HG02798 (cell line): ENCODE results near the gene SULT1E1.
"Not testable (repeated sequence)": the region's sequence is repeated elsewhere in the genome, so short reads cannot be mapped to it uniquely, and the experiment has no call there.

Experiments
- ATAC-seq: cut with Tn5 transposase; IDR thresholded peaks from one replicate; pipeline ENCODE4 v1.9.1; 2021; ENCODE audit warnings: mild to moderate bottlenecking; ENCODE audit not compliant: unreplicated experiment, poor library complexity

Gene SULT1E1

DNA sequence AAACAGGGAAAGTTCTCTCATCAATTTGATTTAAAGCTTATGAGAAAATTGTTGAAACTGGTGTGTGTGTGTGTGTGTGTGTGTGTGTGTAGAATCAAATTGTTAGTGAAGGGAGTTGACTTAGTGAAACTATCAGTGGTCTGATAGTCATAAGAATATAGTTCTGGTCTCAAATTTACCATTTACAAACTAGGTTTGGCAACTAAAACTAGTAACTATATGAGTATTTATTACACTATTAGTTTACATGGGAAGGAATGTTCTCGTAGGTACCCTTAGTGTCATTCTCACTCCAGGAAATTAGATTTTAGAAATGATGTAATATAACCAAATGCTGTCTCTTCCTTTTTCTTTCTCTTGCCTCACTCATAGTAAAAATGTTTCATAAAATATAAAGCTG is 11.9 kb downstream of the SULT1E1 start:
- ATAC-seq, result no peak

DNA sequence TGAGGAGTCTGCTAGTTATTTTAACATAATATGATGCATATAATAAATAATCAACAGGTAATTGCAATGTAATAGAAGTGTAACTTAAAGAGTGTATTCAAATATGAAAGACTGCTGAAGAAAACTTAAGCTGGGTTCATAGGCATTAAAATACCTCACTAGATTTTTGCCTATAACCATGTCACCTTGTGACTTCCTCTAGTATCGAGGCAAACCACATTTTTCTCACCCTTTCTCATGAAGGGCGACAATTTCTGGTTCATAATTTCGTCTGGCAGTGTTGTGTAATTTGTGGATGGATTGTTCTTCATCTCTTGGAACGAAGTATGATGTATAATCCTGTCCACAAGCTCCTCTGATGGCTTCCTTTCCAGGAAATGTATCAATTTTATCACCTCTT is 16.0 kb downstream of the SULT1E1 start:
- no peak for ATAC-seq

DNA sequence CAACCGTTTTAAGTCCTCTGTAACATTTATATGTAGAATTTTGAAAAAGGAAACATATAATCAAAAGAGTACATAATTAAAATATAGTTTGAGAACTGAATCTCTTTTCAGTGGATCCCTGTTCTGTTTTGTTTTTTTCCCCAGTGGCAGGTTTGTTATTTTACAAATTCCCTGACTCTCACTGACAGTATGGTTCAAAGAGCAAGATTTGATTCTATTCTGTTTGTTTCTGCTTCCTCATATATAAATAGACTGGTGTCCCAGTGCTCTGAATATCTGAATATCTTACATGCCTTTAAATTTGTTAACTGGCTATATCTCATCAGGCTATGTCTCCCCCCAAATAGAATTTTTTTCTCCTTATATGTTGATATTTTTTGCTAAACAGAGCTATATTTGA is 16.6 kb downstream of the SULT1E1 start:
- no peak for ATAC-seq

DNA sequence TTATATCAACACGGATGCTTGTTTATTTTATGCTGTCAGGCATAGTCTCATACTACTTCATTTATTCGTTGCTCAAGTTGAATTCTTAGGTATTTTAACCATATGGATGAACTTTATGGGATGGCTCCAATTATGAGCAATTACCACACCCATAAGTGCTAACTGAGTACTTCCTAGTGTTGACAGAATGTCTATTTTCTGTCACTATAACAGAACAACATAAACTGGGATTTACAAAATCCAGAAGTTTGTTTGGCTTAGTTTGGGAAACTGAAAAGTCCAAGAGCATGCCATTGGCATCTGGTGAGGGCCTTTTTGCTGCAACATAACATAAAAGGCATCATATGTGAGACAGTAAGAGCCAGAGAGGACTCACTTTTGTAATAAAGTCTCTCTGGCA is 21.0 kb downstream of the SULT1E1 start:
- no peak for ATAC-seq

DNA sequence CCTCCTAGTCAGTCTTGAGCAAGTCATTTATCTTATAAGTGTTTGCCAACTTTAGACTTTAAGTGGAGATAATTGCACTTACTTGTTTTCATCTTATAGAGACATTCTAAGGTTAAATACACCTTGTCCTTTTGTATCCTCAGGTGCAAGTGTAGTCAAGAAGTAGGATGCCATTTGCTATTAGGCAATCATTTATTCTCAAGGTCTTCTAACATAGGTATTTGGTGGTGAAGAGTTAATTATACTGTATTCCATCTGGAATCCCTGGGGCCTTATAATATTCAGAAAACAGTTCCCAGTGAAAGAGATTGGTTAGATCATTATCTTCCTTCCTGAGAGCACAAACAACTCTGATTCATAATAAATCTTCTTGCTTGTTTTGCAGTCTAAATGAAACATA is 23.7 kb downstream of the SULT1E1 start:
- ATAC-seq, result no peak

DNA sequence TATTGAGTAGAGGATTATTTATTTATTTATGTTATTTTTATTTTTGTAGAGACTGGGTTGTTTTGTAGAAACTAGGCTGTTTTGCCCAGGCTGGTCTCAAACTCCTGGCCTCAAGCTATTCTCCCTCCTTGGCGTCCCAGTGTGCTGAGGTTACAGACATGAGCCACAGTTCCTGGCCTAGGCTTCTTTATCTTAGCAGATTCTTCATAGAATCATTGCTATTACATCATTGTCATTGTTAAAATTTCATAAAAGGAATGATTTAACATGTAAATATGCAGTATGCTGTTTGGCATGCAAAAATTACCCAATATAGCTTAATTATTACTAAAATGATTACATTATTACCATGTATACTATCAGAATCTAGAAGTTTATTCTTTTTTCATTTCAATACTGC is 24.2 kb downstream of the SULT1E1 start:
- ATAC-seq, result no peak

DNA sequence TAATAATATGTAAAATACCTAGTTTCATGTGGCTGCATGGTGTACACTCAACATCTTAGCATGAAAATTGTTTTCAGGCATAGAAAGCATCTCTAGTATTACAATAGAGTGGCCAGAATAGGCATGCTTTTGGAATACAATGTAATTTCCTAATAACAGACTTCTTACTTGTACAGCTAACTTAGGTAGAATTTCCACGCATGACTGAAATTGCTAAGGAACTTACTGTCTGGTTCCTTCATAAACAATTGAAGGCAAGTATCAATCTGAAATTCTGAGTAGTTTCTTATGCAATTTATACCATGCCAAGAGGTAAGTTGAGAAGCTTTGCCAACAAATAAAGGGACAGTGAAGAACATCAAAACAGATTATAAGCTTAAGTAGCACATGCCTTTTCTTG is 26.7 kb downstream of the SULT1E1 start:
- no peak for ATAC-seq

DNA sequence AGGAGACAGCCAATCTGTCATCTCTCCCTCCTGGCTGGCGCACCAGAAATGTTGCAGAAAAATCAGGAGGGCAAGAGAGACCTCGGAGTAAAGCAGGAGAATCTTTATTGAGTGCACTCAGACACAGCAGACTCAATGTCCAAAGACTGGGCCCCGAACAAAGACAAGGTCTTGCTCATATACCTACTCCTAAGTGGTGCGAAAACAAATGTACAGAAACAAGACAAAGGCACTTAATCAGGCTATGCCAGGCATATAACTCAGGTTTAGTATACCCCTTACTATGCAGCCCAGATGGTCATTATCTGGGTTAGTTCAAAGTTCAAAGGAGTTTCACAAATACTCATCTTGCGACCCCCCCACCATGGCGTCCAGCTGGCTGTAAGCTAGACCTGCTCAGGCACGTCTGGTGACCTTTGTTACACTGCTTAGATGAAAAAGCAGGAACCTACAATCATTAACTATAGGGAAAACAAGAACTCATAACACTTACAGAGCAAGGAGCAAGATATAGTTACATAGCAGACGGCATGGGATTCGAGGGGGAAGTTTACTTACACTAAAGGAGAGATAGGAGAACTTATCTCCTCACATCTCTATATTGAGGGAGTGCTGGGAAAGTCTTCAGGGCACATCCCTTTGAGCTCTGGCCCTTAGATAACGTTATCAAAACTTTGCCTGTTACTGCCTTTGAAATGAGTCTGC is 27.5 kb downstream of the SULT1E1 start:
- peak; percentile 58 for ATAC-seq

DNA sequence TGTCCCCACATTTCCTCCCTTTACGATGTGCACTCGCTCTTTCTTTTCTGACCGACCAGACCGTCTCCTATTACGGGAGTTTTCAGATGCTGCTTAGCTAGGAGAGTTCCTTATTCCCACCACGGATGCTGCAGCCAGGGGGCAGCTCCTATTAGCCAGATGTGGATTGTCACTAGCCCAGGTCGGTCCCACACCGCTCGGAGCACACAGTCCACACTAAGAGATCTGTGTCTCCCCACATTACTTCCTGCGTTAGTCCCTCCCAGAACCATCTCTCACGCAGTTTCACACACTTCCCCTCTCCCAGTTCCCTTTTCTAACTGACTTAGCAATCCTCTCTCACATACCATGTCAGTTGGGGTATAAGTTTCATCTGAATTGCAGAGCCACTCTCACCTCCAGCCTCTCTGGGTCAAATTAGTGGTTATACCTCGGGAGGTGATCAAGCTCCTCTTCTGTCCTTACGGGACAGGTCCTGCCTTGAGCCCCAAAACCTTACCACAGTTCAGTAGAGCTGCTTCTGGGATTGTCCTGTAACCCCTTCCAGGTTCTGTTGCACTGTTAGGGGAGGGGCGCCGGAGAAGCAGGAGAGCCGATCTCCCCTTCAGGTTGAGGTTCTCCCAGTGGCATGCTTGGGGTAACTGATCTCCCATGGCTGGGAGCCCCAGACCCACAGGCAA is 28.2 kb downstream of the SULT1E1 start:
- ATAC-seq, result no peak

DNA sequence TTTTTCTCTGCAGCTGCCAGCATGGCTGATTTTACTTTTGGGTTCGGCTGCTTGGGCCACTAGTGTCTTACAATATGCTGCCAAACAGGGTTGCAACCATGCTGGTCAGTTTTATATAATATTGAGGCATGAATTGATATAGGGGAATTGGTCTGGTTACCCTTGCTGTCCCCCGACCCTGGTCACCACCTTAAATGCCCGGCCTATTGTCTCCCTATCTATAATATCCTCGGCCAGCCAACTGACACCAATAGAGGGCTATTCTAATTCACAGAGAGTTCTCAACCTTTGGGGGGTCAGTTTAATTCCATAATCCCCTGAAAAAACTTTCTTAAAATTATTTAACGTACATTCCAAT is 28.7 kb downstream of the SULT1E1 start:
- no peak for ATAC-seq

DNA sequence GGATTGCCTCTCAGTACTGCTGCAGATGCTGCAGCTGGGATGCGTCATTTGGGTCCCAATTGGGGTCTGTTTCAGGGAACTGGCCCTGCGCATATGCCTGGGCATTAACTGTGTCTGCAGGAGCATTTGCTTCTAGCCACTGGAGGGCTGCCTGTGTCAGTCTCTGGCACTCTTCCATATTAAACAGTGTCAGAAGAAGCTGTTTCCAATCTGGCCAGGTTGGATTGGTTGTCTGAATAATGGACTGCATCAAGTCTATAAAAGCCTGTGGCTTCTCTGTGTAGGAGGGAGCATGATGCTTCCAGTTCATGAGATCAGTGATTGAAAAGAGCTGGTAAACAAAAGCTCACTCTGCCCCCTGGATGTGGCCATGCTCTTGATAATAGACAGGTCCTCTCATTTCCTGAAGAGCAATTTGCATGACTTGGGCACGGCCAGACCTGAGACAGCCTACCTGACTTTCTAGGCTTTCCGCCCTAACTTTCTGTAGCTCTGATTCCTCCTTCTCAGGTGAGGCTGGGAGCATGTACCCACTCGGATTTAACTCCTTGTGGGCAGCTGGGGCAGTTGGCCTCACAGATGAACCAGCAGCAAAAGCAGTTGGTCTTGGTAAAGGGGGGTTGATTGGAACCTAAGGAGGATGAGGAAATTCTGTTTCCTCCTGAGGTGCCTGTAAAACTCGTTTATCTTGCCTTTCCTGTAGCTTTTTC is 29.2 kb downstream of the SULT1E1 start:
- ATAC-seq, result no peak

DNA sequence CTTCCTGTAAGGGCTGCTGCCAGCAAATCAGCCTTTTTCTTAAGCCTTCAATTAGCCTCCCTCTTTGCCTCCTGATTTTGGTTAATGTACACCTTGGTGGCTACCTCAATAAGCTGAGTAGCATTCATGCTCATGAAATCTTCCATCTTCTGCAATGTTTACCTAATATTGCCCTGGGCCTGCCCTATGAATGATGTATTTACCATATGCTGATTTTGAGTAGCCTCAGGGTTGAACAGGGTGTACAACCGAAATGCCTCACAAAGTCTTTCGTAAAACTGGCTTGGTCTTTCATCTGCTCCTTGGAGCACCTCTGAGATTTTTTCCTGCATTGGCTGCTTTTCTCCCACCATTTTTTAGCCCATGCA is 29.8 kb downstream of the SULT1E1 start:
- no peak for ATAC-seq

DNA sequence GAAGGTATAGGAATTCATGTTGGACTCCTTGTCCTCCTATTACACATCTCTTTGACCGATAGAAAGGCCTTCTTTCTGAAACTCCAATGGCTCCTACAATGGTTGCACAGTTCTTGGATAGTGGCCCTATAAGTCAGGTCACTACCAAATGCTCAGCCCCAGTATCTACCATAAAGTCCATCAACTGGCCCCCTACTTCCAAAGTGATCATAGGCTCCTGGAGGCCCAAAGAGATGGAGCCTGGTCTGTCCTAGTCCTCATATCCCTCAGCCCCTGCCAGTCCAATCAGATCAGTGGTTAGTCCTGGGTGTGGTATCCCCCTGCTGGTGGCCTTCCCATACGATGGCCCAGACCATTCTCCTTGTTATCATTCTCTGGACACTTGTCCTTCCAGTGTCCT is 30.3 kb downstream of the SULT1E1 start:
- ATAC-seq, result no peak

DNA sequence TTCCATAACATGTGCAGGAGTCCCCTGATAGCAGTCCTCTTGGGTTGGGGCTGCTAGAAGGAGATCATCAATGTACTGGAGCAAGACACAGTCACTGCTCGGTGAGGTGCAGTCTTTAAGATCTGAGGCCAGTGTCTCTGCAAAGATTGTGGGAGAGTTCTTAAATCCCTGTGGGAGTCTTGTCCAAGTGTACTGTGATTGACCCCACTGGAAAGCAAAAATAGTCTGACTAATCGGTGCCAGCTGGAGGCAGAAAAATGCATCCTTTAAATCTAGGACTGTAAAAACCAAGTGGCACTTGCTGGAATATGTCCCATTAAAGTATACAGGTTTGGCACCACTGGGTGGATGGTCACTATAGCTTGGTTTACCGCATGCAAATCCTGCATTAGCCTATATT is 31.1 kb downstream of the SULT1E1 start:
- no peak for ATAC-seq

DNA sequence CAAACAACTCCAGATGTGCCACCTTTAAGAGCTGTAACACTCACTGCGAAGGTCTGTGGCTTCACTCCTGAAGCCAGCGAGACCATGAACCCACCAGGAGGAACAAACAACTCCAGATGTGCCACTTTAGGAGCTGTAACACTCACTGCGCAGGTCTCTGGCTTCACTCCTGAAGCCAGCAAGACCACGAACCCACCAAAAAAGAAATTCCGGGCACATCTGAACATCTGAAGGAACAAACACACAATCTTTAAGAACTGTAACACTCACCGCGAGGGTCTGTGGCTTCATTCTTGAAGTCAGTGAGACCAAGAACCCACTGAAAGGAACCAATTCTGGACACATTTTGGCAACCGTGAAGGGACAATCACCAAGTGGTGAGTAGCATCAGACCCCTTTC is 34.9 kb downstream of the SULT1E1 start:
- ATAC-seq, result not testable (repeated sequence)

DNA sequence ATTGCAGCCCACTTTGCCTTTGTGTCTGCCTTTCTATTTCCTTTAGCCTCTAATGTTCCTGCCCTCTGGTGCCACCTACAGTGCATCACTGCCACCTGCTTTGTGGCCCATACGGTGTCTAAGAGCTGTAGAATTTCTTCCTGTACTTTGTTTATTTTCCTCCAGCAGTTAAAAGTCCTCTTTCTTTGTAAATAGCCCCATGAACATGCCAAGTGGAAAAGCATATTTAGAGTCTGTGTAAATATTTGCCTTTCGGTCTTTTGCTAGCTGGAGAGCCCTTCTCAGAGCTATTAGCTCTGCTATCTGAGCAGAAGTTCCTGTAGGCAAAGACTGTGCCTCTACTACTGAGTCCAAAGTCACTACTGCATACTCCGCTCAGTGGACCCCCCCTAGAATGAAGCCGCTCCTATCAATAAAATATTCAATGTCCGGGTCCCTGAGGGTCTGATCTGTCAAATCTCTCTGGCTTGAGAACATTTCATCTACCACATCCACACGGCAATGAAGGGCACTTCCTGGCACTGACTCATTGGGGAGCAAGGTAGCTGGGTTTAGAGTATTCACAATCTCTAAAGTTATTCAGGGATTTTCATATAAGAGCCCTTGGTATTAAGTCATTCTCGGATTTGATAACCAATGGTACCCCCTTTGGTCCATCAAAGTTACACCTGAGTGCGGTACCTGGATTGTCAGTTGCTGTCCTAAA is 36.3 kb downstream of the SULT1E1 start:
- peak; percentile 95 for ATAC-seq

DNA sequence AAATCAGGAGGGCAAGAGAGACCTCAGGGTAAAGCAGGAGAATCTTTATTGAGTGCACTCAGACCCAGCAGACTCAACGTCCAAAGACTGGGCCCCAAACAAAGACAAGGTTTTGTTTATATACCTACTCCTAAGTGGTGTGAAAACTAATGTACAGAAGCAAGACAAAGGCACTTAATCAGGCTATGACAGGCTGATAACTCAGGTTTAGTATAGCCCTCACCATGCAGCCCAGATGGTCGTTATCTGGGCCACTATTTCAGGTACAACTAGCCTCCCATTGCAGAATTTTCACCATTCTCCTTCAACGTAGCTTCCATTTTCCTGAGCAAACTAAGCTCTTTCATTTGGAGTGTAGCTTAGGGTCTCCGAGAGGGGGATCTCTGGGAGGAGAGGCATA is 36.9 kb downstream of the SULT1E1 start:
- ATAC-seq, result peak; percentile 21

DNA sequence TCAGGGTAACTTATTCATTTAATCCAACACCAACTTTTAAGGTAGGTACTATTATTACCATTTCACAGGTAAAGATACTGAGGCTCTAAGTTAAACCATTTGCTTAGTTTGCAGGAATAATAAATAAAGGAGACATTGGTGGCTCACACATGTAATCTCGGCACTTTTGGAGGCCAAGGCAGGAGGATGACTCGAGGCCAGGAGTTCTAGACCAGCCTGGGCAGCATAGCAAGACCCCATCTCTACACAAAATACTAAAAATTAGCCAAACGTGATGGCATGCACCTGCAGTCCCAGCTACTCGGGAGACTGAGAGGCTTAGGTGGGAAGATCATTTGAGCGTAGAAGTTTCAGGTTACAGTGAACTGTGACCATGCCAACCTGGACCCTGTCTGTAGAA is 37.7 kb downstream of the SULT1E1 start:
- ATAC-seq, result no peak

DNA sequence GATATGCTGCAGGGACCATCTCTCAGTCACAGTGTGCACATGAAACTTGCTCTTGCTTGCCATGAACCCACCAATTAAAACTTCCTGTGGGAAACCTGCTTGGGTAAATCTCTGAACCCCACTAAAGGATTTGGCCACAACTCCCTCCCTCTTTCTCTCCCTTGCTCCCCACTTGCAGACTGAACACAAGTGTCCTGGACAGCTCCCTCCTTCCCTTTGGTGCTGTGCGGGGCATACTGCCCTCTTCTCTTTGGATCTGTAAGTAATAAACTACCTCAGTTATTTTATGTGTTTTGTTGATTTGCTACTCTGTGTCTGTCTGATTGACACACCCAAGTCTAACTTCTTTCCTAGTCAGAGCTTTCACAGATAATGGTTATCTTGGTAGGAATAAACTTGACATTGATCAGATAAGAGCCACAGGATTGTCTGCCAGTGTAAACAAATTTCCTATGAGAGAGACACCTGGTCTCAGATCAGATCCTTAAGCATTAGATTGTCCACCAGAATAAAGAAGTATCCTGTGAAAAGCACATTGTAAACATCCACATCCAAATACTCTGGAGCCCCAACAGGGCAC is 41.8 kb downstream of the SULT1E1 start:
- no peak for ATAC-seq

DNA sequence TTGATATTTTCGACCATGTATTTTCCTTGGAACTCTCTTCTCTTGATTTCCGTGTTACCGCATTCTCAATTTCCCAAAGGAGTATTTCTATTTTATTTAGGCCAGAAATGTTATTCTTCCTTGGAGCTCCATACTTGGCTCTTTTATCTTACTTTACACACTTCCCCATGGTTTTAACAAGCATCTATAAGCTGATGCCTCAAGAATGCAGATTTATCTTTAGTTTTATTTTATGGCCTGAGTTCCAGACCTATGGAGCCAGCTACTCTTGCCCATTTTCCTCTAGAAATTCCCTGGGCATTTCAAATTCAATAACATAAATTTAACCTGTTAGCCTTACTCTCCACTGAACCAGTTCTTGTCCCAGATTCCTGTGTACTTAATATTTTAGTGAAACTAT is 43.7 kb downstream of the SULT1E1 start:
- no peak for ATAC-seq

DNA sequence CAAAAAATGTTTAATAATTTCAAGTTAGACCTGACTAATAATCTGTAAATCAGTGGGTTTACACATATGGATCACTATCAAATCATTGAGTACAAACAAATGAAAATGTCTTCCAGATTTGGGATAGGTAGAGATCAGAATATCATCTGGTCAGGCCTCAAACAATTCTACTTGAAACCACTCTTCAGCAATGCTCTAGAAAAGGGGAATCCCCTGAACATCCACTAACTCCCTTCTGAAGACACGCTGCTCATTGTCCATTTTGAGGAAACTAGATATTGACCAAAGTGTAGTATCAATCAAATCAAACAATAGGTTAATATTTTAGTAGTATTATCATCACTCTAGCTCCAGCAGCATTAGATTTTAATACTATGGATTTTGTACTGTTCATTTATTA is 46.3 kb downstream of the SULT1E1 start:
- ATAC-seq, result no peak
